ENCODE data around the gene ACAA1.

ACAA1 gene

DNA sequence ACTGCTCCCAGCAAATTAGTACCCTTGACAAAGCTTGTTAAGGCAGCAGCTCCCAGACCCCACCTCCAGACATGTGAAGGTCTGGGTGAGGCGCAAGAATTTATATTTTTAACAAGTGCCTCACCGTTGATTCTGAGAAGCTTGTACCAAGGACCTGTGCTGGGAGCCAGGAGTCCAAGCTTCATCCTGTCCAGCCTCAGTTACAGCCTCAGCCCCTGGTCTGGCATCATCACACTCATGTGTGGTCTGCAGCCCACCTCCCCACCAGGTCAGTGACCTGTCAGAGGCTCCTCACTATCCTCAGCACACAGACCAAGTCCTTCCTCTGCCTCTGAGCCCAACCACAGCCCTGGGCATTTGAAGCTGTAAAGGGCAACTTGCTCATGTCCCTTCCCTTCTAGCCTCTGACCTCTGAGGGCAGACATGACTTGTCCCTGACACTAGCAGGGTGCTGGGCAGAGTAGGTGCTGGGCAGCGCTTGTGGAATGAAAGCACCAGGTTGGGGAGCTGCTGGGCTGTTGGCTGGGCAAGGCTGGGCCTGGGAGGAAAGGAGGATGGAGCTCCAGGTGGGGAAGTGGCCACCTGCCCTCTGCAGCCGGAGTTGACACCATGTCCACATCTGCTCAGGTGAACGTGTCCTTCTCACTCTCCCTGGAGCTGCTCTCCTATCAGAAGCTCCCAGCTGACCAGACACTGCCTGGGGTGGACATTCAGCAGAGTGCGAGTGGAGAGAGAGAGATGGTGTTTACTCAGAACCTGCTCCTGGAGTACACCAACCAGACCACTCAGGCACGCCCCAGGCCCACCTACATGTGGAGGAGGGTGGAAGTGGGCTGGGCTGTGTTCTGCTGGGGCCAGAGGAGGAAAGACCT lies 16.9 kb downstream of the ACAA1 start:
- no peak for DNase-seq (ENCODE audit: low read depth in 4 of 4, low spot score in 1 of 4)

- DNase-seq (ENCODE audit: low read depth in 4 of 4, low spot score in 1 of 4) = no peak
These were observed 17.7 kb downstream of the ACAA1 start for GRCh38 chr3:38119248-38119544.

GRCh38 chr3:38118421-38119247 lies 18.3 kb downstream of the ACAA1 start:
- DNase-seq (ENCODE audit: low read depth in 4 of 4, low spot score in 1 of 4) = no peak

- DNase-seq (ENCODE audit: low read depth in 4 of 4, low spot score in 1 of 4) = peak in 2 of 4 experiments; percentile 56 to 65
These were observed 19.0 kb downstream of the ACAA1 start for GRCh38 chr3:38117748-38118420.

DNA sequence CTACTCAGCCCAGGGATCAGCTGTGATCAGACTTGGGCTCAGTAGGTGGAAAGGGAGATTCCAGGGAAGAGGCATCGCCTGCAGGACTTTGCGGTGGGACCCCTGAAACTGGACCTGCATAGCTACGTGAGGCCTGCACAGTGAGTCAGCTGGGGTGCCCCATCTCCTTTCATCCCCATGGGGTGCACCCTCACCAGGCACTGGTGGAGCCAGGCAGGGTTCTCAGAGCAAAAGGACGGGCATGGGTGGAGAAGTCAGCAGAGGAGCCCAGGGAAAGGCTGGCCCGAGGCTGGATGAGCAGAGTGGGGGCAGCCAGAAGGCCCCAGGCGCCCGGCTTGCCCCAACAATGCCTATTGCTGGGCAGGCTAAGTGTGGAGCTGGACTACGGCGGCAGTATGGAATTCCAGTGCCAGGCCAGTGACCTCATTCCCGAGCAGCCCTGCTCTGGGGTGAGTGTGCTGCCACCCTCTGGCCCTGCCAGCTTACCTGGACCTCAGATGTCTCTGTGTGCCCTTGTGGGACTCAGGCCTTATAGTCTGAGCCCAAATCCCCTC lies 19.7 kb downstream of the ACAA1 start:
- DNase-seq (ENCODE audit: low read depth in 4 of 4, low spot score in 1 of 4) = no peak

- no peak for DNase-seq (ENCODE audit: low read depth in 4 of 4, low spot score in 1 of 4)
These were observed 20.3 kb downstream of the ACAA1 start for GRCh38 chr3:38116471-38117162.

GRCh38 chr3:38115645-38116427 lies 21.1 kb downstream of the ACAA1 start:
- no peak for DNase-seq (ENCODE audit: low read depth in 4 of 4, low spot score in 1 of 4)

DNA sequence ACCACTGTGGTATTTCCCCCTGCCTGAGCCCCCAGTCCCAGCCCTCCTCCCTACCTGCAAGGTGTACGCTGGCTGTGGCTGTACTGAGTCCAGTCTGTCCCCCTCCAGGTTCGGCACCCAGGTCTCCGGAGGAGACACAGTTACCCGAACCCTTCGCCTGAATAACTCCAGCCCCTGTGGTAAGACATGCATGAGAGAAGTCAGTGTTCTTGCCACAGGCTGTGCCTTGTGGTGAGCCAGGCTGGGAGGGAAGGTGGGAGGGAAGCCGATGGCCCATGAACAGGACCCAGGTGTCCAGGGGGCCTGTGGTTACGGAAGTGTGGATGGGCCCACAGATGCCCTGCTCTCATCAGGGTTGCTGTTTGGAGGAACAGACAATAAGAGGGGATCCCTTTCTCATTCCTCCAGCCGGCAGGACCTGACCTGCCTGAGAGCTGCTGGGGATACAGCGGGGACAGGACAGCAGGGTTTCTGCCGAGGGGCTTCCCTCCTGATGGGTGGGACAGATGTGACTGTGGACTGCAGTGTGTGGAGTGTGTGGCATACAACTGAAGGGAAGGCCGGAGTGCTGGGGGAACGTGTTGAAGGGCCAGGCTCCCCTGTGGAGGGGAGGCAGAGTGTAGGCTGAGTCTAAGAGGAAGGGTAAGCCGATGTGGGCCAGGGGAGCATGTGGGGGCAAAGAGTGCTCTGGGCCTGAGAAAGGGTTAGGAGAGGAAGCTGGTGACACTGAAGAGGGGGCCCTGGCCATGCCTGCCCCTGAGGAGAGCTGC lies 21.9 kb downstream of the ACAA1 start:
- no peak for DNase-seq (ENCODE audit: low read depth in 4 of 4, low spot score in 1 of 4)

DNA sequence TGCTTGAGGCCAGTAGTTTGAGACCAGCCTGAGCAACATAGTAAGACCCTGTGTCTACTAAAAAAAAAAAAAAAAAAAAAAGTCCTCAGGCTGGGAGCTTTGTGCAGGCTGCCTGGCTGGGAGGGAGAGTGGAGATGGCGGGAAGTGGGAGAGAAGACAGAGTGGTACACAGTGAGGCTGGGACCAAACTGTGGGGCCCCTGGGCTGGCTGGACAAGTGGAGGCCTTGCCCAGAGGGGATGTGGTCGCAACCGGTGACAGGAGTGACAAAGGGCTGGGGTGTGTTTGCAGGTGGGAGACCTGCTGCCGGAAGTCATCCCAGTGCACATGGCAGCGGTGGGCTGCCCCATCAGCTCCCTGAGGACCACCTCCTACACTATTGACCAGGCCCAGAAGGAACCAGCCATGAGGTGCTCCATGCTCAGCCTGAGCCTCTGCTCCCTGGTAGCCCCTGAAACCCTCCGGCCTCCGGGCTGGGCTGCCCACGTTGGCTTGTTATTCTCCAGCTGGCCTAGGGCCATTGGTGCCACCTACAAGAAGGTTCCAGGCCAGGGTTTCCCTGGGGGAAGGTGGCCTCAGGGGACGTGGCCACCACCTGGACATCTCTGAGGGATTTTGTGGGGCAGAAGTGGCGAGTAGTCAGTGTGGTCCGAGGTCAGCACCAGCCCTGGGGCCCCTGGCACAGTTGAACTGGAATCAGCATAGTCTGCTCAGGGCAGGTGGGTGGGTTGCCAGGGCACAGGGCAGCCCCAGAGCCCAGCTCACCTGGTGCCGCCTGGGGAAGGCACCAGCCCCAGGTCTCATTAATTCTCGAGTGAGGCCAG lies 22.7 kb downstream of the ACAA1 start:
- no peak for DNase-seq (ENCODE audit: low read depth in 4 of 4, low spot score in 1 of 4)

DNA sequence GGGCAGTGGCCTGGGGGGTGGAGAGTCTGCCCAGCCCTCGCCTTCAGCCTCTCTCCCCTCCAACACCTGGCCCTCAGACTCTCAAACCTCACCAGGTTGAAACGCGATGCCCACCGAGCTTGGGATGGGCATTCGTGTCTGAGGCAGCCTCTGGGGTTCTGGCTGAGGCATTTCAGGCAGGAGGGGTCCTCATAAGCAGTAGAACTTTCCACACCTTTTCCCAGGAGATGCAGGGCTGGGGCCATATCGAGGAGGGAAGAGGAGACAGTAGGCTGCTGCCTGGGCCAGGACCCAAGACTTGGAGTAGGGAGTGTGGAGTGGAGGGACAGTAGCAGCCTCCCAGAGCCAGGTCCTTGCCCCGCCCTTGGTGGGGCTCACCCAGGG lies 24.6 kb downstream of the ACAA1 start:
- no peak for DNase-seq (ENCODE audit: low read depth in 4 of 4, low spot score in 1 of 4)

GRCh38 chr3:38111696-38112377 lies 25.1 kb downstream of the ACAA1 start:
- DNase-seq (ENCODE audit: low read depth in 4 of 4, low spot score in 1 of 4) = no peak

DNA sequence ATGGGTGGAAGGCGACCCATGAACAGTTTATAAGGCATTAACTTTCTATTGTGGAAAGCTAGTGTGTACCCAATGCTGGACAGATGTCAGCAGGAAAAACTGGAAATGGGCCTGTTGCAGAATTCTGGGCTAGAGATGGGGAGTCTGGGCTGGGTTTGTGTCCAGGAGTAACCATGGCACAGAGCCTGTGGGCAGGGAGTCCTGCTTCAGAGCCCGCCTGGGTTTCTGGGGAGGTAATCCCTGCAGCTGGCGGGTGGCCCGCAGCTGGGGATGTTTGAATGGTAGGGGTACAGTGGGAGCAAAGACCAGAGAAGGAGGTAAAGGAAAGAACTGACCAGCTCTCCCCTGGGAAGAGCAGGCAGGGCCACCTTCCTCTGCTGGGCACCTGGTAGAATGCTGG lies 25.7 kb downstream of the ACAA1 start:
- DNase-seq (ENCODE audit: low read depth in 4 of 4, low spot score in 1 of 4) = no peak

DNA sequence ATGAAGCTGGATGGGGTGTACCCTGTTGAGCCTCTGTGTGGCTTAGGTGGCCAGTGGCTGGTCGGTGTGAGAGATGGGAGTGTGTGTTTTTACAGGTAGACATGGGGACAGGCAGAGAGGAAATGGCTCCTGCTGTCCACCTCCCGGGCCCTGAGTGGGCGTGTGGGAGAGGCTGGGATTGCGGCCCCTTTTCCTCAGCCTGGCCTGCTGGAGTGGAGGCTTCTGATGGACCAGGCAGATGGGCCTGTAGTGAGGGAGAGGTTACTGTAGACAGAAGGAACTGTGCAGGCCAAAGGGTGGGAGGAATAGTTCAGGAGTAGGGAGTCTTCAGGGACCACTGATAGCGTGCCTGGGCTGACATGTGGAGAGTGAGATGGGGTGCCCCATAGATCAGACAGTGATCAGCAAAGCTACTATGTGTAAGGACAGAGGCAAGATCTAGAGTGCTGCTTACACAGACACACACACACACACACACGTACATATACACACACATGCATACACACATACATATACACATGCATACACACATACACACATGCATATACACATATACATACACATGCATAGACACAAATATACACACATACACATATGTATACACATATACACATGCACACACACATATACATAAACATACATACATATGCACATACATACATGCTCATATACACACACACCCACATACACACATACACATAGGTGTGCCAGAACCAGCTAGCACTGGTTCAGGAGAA lies 26.4 kb downstream of the ACAA1 start:
- DNase-seq (ENCODE audit: low read depth in 4 of 4, low spot score in 1 of 4) = no peak

GRCh38 chr3:38109580-38110313 lies 27.2 kb downstream of the ACAA1 start:
- no peak for DNase-seq (ENCODE audit: low read depth in 4 of 4, low spot score in 1 of 4)

- DNase-seq (ENCODE audit: low read depth in 4 of 4, low spot score in 1 of 4) = no peak
These were observed 28.0 kb downstream of the ACAA1 start for GRCh38 chr3:38108649-38109579.

Data from stimulated activated CD4-positive, alpha-beta T cell treated with anti-CD3 and anti-CD28 coated beads, Interleukin-1b, Interleukin-23, amount 100 ng/mL, for 24 hours (primary cell).